Endodermal cell (in vitro differentiated cells): ENCODE measurements around the gene ATG12. TPM values are rescaled to one million over a fixed set of nuclear protein-coding genes. Genes with fewer than 3 reads are reported as not detected.

Source experiments
- DNase-seq: peaks from one replicate; pipeline ENCODE4 v3.0.0-alpha.2; 2017
- H3K27ac ChIP-seq: 2 replicates; pipeline ENCODE4 v1.5.1; 2013; ENCODE audit warnings: mild to moderate bottlenecking, low read depth, low read length, moderate library complexity
- H3K27me3 ChIP-seq: 2 replicates; pipeline ENCODE4 v1.6.1; 2013; ENCODE audit warnings: mild to moderate bottlenecking, low read length, moderate library complexity; ENCODE audit not compliant: insufficient read depth, control insufficient read depth, poor library complexity, severe bottlenecking
- H3K36me3 ChIP-seq: 2 replicates; pipeline ENCODE4 v1.7.0; 2013; ENCODE audit warnings: mild to moderate bottlenecking, low read length, moderate library complexity; ENCODE audit not compliant: control insufficient read depth, insufficient read depth
- H3K4me1 ChIP-seq: one replicate; pipeline ENCODE4 v1.7.0; 2013; ENCODE audit warnings: low read length; ENCODE audit not compliant: control insufficient read depth, insufficient read depth
- H3K4me3 ChIP-seq: 2 replicates; pipeline ENCODE4 v1.5.1; 2013; ENCODE audit warnings: mild to moderate bottlenecking, low read length, moderate library complexity
- H3K9ac ChIP-seq: 2 replicates; pipeline ENCODE4 v1.6.1; 2013; ENCODE audit warnings: mild to moderate bottlenecking, low read length, moderate library complexity; ENCODE audit not compliant: poor library complexity, severe bottlenecking; ENCODE audit errors: extremely low read depth
- H3K9me3 ChIP-seq: 2 replicates; pipeline ENCODE4 v1.6.1; 2013; ENCODE audit warnings: mild to moderate bottlenecking, low read length, moderate library complexity; ENCODE audit not compliant: control insufficient read depth
- H3K27ac Mint-ChIP-seq: 2 replicates; pipeline ENCODE4 v1.8.0; 2020; ENCODE audit warnings: mixed read lengths
- H3K27me3 Mint-ChIP-seq: 2 replicates; pipeline ENCODE4 v1.8.0; 2021; ENCODE audit warnings: mild to moderate bottlenecking, mixed read lengths; ENCODE audit not compliant: insufficient read depth
- H3K36me3 Mint-ChIP-seq: 2 replicates; pipeline ENCODE4 v1.8.0; 2020; ENCODE audit warnings: low read depth, mixed read lengths
- H3K4me1 Mint-ChIP-seq: 2 replicates; pipeline ENCODE4 v1.8.0; 2020; ENCODE audit warnings: mixed read lengths
- H3K4me3 Mint-ChIP-seq: 2 replicates; pipeline ENCODE4 v1.8.0; 2020; ENCODE audit warnings: mild to moderate bottlenecking, moderate library complexity, mixed read lengths
- H3K9me3 Mint-ChIP-seq: 2 replicates; pipeline ENCODE4 v1.8.0; 2020; ENCODE audit warnings: mild to moderate bottlenecking, mixed read lengths
- WGBS, 2 experiments: methylation state at CpG; one replicate each; pipeline versions ENCODE4 v1.1.5 to v1.1.7; 2013; ENCODE audit warnings: missing lambda C conversion rate in 2 of 2, mixed read lengths in 1 of 2; ENCODE audit not compliant: insufficient coverage in 1 of 2, insufficient read length in 1 of 2; 5-methylcytosine and 5-hydroxymethylcytosine counted together
- total RNA-seq, 2 donors: library from RNA; stranded (reverse); fragmentation: NEBNext Ultra II Directional in 1 of 2; extraction: Animal tissue kit (Norgen Biotek cat#: 25700) in 1 of 2; gene quantifications; 2 replicates in 1 of 2; 3 replicates in 1 of 2; pipeline ENCODE4 v1.2.1, GENCODE V29; 2021
- TF ChIP-seq, protein P1 (sequence below): fragments of 200-600 bp; sonication (generic); conservative IDR thresholded peaks from 2 replicates; pipeline ENCODE4 v1.5.0; 2021; ENCODE audit warnings: antibody characterized with exemption, mild to moderate bottlenecking

Gene ATG12
- total RNA-seq, 2 donors from 2014 or later: 47.9 to 57.8 TPM

DNA sequence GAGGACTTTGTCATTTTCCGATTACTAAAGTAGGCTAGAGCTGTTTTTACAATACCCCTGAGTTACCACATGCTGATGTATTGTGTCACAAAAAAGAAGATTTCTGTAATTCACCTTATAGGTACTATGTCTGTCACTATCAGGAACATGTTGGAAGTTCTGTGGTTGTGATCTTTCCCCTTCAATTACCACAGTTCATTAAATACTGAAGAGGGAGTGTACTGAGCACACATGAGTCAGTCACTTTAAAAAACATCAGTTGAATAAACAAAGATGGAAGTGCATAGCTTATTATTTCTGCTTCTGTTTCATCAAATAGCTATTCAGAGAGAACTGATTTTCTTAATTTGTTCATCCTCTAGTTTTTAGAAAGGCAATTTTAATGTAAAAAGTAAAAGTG is 32.0 kb upstream of the ATG12 start:
- WGBS, 2 experiments: 92 to 100% methylated on average over 1 of the region's 1 CpG
- no peak overlapping the region for H3K27ac Mint-ChIP-seq
- peaks cover 5% of the 10 kb centered on the region for H3K4me1 Mint-ChIP-seq

DNA sequence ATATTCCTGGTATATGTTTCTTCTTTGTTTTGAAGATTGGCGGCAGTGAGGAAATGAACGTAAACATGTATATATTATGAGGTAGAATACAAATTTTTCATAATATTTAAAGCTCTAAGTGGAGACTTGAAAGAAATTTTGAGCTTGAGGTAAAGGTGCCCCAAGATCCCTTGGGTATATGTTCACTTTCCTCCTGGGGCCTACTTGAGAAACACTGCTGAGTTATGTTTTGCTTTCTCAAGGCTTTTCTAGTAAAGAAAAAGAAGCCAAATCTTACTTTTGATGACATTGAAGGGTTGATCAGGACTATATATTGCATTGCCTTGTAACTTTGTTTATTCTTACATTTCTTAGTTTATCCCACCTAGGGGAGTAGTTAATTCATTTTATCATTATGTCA is 31.1 kb upstream of the ATG12 start:
- no CpG with 5 or more reads among the region's 2 CpGs for WGBS, 2 experiments
- Histone ChIP-seq H3K9ac (no peak overlapping the region), H3K27me3 (no peaks in the 10 kb centered on the region), H3K9me3 (no peaks in the 10 kb centered on the region), H3K4me1 (no peaks in the 10 kb centered on the region), H3K4me3 (no peak overlapping the region), H3K27ac (no peak overlapping the region), H3K36me3 (peaks cover 15% of the 10 kb centered on the region)
- Mint-ChIP-seq H3K27me3 (no peaks in the 10 kb centered on the region), H3K36me3 (peaks cover 9% of the 10 kb centered on the region), H3K27ac (no peak overlapping the region), H3K9me3 (peaks cover 3% of the 10 kb centered on the region), H3K4me1 (peaks cover 5% of the 10 kb centered on the region), H3K4me3 (no peak overlapping the region)
- no peak for DNase-seq
- TF ChIP-seq, protein P1, sequence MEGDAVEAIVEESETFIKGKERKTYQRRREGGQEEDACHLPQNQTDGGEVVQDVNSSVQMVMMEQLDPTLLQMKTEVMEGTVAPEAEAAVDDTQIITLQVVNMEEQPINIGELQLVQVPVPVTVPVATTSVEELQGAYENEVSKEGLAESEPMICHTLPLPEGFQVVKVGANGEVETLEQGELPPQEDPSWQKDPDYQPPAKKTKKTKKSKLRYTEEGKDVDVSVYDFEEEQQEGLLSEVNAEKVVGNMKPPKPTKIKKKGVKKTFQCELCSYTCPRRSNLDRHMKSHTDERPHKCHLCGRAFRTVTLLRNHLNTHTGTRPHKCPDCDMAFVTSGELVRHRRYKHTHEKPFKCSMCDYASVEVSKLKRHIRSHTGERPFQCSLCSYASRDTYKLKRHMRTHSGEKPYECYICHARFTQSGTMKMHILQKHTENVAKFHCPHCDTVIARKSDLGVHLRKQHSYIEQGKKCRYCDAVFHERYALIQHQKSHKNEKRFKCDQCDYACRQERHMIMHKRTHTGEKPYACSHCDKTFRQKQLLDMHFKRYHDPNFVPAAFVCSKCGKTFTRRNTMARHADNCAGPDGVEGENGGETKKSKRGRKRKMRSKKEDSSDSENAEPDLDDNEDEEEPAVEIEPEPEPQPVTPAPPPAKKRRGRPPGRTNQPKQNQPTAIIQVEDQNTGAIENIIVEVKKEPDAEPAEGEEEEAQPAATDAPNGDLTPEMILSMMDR: no peak

More for the DNA sequence above, 32.0 kb upstream of the ATG12 start:
- TF ChIP-seq, protein P1: no peak
- H3K4me3 ChIP-seq: no peak overlapping the region
- no peak for DNase-seq
- no peaks in the 10 kb centered on the region for H3K4me1 ChIP-seq
- no peak overlapping the region for H3K27ac ChIP-seq
- no peak overlapping the region for H3K9ac ChIP-seq
- no peak overlapping the region for H3K4me3 Mint-ChIP-seq
- peaks cover 18% of the 10 kb centered on the region for H3K36me3 Mint-ChIP-seq
- no peaks in the 10 kb centered on the region for H3K27me3 Mint-ChIP-seq
- no peaks in the 10 kb centered on the region for H3K9me3 ChIP-seq
- H3K27me3 ChIP-seq: no peaks in the 10 kb centered on the region
- peaks cover 5% of the 10 kb centered on the region for H3K9me3 Mint-ChIP-seq
- H3K36me3 ChIP-seq: peaks cover 15% of the 10 kb centered on the region

DNA sequence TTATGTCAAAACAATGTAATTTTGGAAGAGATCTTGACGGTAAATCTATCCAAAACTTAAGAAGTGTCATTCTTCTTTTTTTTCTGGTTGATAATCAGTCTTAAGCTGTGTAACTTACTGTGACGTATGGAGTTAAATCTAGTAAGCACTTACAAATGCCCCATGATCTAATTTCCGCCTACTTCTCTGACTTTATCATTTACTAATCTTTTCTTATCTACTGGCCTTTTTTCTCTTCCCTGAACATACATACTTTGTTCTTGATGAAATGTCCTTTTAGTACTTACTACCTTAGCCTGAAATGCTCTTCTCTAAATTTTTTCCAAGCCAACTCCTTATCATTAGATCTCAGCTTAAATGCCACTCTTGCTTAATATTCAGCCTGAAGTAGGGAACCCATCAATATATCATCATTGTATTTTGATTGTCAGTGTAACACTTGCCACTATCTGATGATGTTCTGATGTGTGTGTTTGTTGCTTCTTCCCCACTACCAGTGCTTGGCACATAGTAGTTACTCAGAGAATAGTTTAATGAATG is 28.0 kb upstream of the ATG12 start:
- H3K27ac Mint-ChIP-seq: no peak overlapping the region
- TF ChIP-seq, protein P1: no peak
- 75 to 93% methylated on average over 3 of the region's 3 CpGs for WGBS, 2 experiments

More for the DNA sequence above, 28.0 kb upstream of the ATG12 start:
- Mint-ChIP-seq H3K36me3 (peaks cover 5% of the 10 kb centered on the region), H3K9me3 (no peaks in the 10 kb centered on the region), H3K27me3 (no peaks in the 10 kb centered on the region), H3K4me3 (no peak overlapping the region), H3K4me1 (peaks cover 9% of the 10 kb centered on the region)
- DNase-seq: no peak
- no peaks in the 10 kb centered on the region for H3K9me3 ChIP-seq
- H3K27ac ChIP-seq: no peak overlapping the region
- no peak overlapping the region for H3K9ac ChIP-seq
- no peak overlapping the region for H3K4me3 ChIP-seq
- H3K4me1 ChIP-seq: peaks cover under 1% of the 10 kb centered on the region
- H3K36me3 ChIP-seq: peaks cover 15% of the 10 kb centered on the region
- no peaks in the 10 kb centered on the region for H3K27me3 ChIP-seq
